Measurements from ENCODE around the gene SMARCB1. TPM values are rescaled to one million over a fixed set of nuclear protein-coding genes. Genes with fewer than 3 reads are reported as not detected.

Gene SMARCB1
- total and polyA plus RNA-seq, 5 experiments from 2014 or later: 33.3 to 55.5 (median 45.0) TPM

DNA sequence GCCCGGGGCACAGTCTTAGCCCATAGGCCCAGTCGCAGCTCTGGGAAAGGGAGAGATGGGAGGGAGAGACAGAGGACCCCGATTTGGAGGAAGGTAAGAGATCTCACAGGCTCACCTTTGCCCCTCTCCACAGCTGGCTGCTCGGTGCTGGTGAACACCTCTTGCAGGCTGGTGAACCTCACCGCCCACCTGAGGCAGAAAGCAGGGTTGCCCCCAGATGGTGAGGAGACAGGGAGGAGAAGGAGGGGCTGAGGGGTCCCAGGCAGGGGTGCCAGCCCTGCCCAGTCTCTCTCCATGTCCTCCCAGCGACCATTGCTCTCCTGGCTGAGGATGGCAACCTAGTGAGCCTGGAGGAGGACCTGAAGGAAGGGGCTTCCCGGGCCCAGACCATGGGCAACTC lies 22.8 kb upstream of the SMARCB1 start:
- Mint-ChIP-seq H3K9me3 (no peaks in the 10 kb centered on the region), H3K4me1 (peaks cover 18 to 56% (median 50%) of the 10 kb centered on the region in 4 donors), H3K27ac (peak overlapping the region; percentile 48 to 95 (median 90)), H3K4me3 (peak overlapping the region; percentile 75 to 89 (median 84)), H3K27me3 (no peaks in the 10 kb centered on the region), H3K36me3 (peaks cover 0 to 2% (median 0%) of the 10 kb centered on the region in 3 donors)
- no peak for ATAC-seq
- POLR2A ChIA-PET: interaction anchor here (0.9 to 8.2 kb wide), 6 partner anchors 10 to 130 kb away, joined by 3 to 65 read pairs (median 8); partner anchors contain the start of genes MIF, SMARCB1, VPREB3 and ZNF70
- DNase-seq: peak in 1 of 10 donors; percentile 35

DNA sequence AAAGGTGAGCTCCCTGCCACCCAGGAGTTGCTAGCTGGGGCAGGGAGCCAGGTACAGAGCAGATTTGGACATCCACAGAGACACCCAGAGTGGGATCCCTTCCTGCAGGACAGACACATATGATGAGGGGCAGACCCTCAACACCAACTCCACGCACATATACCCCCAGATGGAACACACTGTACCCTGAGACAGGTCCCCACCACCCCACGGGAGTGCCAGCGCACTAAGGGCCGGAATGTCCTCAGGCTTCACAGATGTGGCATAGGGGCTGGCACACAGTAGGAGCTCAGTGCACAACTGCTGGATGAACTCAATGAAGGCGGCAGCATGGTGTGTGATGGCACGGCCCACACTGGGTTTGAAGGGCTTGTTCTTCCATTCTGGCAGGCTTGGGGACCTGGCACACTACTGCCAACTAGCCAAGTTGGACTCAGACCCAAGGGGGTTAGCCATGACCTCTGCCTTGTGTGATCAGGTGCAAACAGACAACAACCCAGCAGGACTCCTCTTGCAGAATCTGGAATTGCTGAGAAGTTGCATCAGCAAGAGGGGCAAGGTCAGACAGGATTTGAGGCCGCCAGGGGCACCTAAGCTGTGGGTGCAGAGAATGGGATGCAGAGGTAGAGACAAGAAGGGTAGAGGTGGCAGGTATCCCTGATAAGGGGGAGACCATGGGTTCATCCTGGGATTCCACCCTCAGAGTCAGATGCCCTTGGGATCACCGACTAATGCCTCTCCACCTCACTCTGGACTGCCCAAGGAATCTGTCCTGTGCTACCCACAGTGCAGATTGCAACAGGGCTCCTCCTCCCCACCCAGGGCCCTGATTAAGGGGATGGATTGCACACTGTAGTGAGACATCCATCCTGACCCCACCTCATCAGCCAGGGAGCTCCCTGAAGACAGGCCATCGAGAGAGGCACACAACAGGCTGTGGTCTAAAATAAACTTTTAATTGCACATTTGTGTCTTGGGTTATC lies 21.6 kb upstream of the SMARCB1 start:
- Mint-ChIP-seq H3K4me3 (peak overlapping the region; percentile 39 to 85 (median 56)), H3K4me1 (peaks cover 18 to 63% (median 53%) of the 10 kb centered on the region in 4 donors), H3K9me3 (no peaks in the 10 kb centered on the region), H3K36me3 (peaks cover 0 to 2% (median 0%) of the 10 kb centered on the region in 3 donors), H3K27me3 (no peaks in the 10 kb centered on the region), H3K27ac (peak overlapping the region; percentile 9 to 91 (median 70))
- POLR2A ChIA-PET: interaction anchor here (0.8 to 8.2 kb wide), 5 partner anchors 9 to 81 kb away, joined by 3 to 65 read pairs (median 4); partner anchors contain the start of genes SMARCB1 and ZNF70
- no peak for ATAC-seq
- DNase-seq: peak in 1 of 10 donors; percentile 52

DNA sequence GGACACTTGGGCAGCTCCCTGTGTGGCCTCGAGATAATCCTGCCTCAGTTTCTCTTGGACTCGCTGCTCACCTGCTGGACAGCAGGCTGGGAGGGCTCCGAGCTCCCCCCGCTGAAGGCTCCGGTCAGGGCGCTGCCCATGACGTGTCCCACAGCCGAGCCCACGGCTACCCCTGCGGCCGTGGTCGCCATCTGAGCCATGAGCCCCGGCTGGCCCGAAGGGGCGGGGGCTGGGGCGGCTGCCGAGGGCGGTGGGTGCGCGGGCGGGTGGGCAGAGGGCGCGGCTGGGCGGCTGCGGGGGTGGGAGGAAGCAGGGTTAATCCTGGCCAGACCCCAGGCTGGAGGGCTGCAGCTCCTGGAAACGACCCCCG lies 19.5 kb upstream of the SMARCB1 start:
- no peaks in the 10 kb centered on the region for H3K9me3 Mint-ChIP-seq
- POLR2A ChIA-PET: interaction anchor here (0.8 to 8.2 kb wide), 9 partner anchors 8 to 90 kb away, joined by 3 to 65 read pairs (median 4); partner anchors contain the start of genes SLC2A11, SMARCB1, VPREB3 and ZNF70
- peaks cover 0 to 2% (median 0%) of the 10 kb centered on the region in 3 donors for H3K36me3 Mint-ChIP-seq
- H3K27ac Mint-ChIP-seq: peak overlapping the region in 8 of 10 donors; percentile 26 to 90 (median 66)
- H3K4me1 Mint-ChIP-seq: peaks cover 17 to 71% (median 59%) of the 10 kb centered on the region in 4 donors
- DNase-seq (no peak), ATAC-seq (peak in 1 of 2 donors; percentile 3)
- no peaks in the 10 kb centered on the region for H3K27me3 Mint-ChIP-seq
- H3K4me3 Mint-ChIP-seq: peak overlapping the region; percentile 65 to 90 (median 82)

DNA sequence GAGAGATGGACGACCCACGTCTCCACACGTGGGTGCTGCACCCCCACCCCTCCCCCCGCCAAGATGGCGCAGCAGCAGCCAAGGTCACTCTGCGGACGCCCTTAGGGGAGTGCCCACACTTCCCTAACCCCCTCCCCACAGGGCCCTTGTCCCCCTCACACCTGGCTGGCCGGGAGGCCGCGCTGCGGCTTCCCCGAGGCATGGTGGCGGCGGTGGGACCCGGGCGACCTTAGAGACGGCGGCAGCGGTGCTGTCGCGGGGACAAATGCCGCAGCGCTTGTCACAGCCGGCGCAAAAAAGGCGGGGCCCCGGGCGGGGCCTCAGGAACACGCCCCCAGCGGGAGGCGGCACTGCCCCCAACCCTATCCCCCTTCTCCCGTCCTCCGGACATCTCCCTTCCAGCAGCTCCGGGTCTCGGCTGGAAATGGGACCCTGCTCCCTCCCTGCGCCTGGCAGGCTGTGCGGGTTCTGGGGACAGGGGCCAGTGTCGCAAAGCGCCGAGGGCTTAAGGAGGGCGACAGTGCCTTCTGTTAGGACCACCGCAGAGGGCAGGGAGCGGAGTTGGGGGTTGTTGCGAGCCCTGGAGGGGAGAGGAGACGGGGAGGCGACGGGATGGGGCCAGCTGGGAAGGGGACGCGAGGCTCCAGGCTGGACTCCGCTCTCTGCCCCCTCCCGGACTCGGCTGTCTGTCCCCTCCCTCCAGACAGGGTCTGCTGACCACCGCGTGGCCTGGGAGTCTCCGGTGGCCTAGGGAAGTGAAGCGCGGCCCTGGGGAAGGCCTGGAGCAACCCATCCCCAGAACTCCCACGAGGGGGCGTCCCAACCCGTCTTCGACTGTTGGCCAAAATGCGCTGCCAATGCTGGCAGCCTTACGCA lies 18.9 kb upstream of the SMARCB1 start, which contains the start of gene CHCHD10:
CHCHD10 (minus strand) TSS at position 300 of the 876 bp plus-strand sequence; CDS start at position 202, 98 bp downstream.
- H3K4me3 Mint-ChIP-seq: peak within 1 kb of the TSS; percentile 80 to 90 (median 83)
- POLR2A ChIA-PET: interaction anchor here (0.9 to 8.2 kb wide), 6 partner anchors 9 to 51 kb away, joined by 3 to 65 read pairs (median 6); partner anchors contain the start of genes SMARCB1, VPREB3 and ZNF70
- ATAC-seq: peak; percentile 67 to 70
- H3K27ac Mint-ChIP-seq: peak within 1 kb of the TSS; percentile 58 to 92 (median 75)
- peaks cover 0 to 2% (median 0%) of the 10 kb centered on the region in 3 donors for H3K36me3 Mint-ChIP-seq
- H3K9me3 Mint-ChIP-seq: no peaks in the 10 kb centered on the region
- peak; percentile 59 to 83 (median 75) for DNase-seq
- H3K27me3 Mint-ChIP-seq: no peaks in the 10 kb centered on the region
- peaks cover 13 to 67% (median 55%) of the 10 kb centered on the region in 4 donors for H3K4me1 Mint-ChIP-seq

DNA sequence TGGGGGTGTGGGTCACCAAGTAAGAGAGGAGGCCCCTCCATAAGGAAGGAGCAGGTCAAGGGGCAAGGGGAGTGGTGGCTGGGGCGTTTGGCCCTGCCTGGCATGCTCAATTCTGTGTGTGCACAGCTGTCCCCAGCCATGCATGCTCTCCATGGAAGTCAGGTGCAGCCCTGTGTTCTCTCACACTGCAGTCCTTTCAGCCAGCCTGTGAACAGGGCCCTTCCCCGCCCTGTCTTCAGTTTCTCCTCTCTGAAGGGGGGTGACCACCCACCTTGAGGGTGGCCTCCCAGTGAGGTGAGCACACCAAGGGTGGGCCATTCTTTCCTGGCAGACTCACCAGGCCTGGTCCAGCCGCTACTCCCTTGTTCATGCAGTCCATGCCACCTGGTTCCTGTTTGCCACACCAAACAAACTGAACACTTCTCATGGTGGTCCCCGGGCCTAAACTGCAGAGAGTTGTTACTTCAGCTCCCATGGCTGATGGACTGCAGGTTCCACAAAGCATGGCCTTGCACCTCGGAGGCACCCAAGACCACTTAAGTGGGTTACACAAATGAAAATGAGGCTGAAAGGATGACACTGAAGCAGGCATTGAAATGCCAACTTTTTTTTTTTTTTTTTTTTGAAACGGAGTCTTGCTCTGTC lies 17.3 kb upstream of the SMARCB1 start:
- Mint-ChIP-seq H3K4me3 (peak overlapping the region in 8 of 10 donors; percentile 10 to 85 (median 42)), H3K27ac (peak overlapping the region in 3 of 10 donors; percentile 22 to 67 (median 22)), H3K4me1 (peaks cover 17 to 59% (median 48%) of the 10 kb centered on the region in 4 donors), H3K9me3 (no peaks in the 10 kb centered on the region), H3K36me3 (peaks cover 0 to 2% (median 0%) of the 10 kb centered on the region in 3 donors), H3K27me3 (no peaks in the 10 kb centered on the region)
- ATAC-seq: no peak
- POLR2A ChIA-PET: interaction anchor here (0.7 to 8.2 kb wide), 2 partner anchors 18 to 89 kb away, joined by 3 to 65 read pairs; partner anchors contain the start of gene SMARCB1
- DNase-seq: peak in 1 of 10 donors; percentile 60

DNA sequence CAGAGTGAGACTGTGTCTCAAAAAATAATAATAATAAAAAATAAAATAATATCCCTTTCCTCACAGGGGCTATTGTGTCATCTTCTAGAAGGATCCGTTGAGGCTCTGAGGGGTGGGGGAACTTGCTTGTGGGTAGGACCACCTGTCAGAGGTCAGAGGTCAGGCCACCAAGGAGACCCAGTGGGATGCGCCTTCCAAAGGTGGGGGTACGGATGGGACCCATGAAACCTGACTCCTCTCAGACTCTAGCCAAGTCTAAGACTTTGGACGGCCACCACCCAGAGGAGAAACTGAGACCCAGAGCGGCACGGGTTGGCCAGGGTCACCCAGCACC lies 14.5 kb upstream of the SMARCB1 start:
- ATAC-seq (no peak), DNase-seq (no peak)
- Mint-ChIP-seq H3K4me1 (peaks cover 9 to 33% (median 28%) of the 10 kb centered on the region in 4 donors), H3K36me3 (no peaks in the 10 kb centered on the region), H3K27me3 (no peaks in the 10 kb centered on the region), H3K9me3 (no peaks in the 10 kb centered on the region), H3K27ac (peak overlapping the region in 5 of 10 donors; percentile 25 to 60 (median 47)), H3K4me3 (peak overlapping the region; percentile 59 to 80 (median 70))
- POLR2A ChIA-PET: interaction anchor here (0.8 to 5.4 kb wide), 7 partner anchors 9 to 86 kb away, joined by 3 to 29 read pairs (median 4); partner anchors contain the start of genes C22orf15 and SMARCB1

DNA sequence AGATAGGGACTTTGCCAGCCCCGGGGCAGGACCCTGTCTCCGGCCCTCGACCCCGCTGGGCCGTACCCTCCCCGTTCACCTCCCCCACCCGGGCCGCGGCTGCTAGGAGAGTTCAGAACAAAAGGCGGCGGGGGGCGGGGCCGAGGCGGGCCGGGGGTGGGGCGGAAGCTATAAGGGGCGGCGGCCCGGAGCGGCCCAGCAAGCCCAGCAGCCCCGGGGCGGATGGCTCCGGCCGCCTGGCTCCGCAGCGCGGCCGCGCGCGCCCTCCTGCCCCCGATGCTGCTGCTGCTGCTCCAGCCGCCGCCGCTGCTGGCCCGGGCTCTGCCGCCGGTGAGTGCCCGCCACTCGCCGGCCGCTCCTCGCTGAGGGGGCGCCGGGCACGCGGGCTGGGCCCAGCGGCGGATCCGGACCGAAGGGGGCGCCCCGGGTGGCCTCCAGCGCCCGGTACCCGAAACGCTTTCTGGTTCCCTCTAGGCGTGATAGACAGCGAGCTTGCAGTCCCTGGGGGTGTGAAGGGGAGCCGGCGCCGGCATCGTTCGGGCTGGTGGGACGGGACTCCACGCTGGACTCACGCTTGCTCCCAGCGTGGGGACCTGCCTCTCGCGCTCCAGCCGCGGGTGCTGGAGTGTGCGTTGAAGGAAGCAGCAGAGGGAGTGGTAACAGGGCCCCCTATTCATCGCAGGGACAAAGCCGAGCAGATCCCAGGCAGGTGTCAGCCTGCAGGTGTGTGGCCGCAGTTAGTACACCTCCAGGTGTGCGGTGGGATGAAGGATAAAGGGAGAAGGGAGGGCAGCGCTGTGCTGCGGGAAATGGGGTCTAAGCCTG lies 13.9 kb upstream of the SMARCB1 start, which contains the start of gene MMP11:
MMP11 (plus strand) TSS at position 201 of the 825 bp plus-strand sequence; CDS start at position 223, 22 bp downstream.
- no peaks in the 10 kb centered on the region for H3K9me3 Mint-ChIP-seq
- H3K27me3 Mint-ChIP-seq: no peaks in the 10 kb centered on the region
- peaks cover 9 to 33% (median 28%) of the 10 kb centered on the region in 4 donors for H3K4me1 Mint-ChIP-seq
- peak within 1 kb of the TSS; percentile 44 to 79 (median 55) for H3K27ac Mint-ChIP-seq
- DNase-seq: peak in 9 of 10 donors; percentile 29 to 74 (median 50)
- no peaks in the 10 kb centered on the region for H3K36me3 Mint-ChIP-seq
- POLR2A ChIA-PET: interaction anchor here (0.8 to 5.4 kb wide), 5 partner anchors 10 to 86 kb away, joined by 3 to 29 read pairs (median 4); partner anchors contain the start of genes C22orf15 and SMARCB1
- peak within 1 kb of the TSS; percentile 59 to 83 (median 72) for H3K4me3 Mint-ChIP-seq
- ATAC-seq: peak; percentile 57 to 74

DNA sequence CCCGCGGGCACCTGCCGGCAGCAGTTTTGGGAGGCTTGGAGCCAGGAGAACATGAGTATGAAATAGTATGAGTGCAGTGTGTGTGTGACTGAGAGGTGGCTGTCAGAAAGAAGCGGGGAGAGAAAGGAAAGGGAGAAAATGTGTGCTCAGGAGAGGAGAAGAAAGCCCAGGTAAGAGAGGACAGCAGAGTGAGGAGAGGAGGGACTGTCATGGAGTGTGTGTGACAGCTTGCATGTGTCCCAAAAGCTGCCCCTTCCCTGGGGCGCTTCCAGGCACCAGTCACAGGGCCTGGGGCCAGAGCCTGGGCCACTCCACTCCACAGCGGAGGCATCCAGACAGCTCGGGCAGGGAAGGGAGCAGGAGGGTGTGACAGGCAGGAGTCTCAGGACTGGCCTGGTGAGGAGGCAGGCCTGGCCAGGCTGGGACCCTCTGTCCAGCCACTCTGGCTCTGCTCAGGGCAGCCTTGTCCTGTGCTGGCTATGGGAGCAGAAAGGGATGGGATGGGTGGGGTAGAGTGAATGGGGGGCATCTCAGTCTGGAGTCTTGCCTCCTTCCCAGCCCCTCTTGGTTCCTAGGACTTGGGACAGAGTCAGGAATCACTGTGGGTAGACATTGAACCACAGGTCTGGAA lies 13.2 kb upstream of the SMARCB1 start:
- DNase-seq (no peak), ATAC-seq (no peak)
- peak overlapping the region; percentile 14 to 83 (median 71) for H3K4me3 Mint-ChIP-seq
- peaks cover 9 to 30% (median 27%) of the 10 kb centered on the region in 4 donors for H3K4me1 Mint-ChIP-seq
- no peaks in the 10 kb centered on the region for H3K27me3 Mint-ChIP-seq
- H3K9me3 Mint-ChIP-seq: no peaks in the 10 kb centered on the region
- POLR2A ChIA-PET: interaction anchor here (2.1 to 5.4 kb wide), 3 partner anchors 11 to 84 kb away, joined by 5 to 29 read pairs (median 7); partner anchors contain the start of genes C22orf15, SLC2A11 and SMARCB1
- H3K27ac Mint-ChIP-seq: peak overlapping the region in 6 of 10 donors; percentile 14 to 62 (median 43)
- H3K36me3 Mint-ChIP-seq: no peaks in the 10 kb centered on the region

DNA sequence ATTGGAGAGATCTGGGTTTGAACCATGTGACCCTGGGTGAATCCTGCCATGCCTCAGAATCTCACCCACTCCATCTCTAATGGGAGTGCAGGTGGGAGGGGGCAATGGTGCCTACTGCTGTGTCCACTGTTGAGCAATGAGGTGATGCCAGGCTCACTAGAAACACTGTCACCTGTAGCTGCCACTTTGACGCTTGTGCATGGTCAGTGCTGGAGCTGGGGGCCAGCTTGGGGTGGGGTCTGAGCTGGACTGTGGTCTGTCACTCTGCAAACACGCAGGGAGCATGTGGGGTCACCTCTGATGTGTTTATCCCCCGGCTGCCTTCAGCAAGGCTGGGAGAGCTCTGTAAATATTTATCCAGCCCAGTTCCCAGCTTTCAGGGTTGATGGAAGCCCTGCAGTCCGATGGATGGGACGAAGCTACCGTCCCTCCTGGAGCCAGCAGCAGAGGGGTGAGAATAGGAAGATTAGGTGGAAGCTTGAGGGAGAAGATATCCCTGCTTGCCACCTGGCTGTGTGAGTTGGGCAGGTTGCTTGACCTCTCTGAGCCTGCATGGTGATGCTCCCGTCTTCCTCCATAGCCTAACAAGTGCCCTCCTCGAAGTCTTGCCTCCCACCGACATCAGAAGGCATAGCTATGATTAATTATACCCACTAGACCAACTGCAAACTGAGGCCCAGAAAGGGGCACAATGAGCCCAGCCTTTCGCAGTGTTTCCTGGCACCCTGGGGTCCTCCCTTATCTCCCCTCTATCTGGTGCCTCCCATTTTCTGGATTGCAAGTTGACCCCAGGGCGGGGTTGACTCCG lies 12.4 kb upstream of the SMARCB1 start:
- ATAC-seq (no peak), DNase-seq (peak in 1 of 10 donors; percentile 32)
- POLR2A ChIA-PET: interaction anchor here (0.8 to 5.4 kb wide), 6 partner anchors 10 to 83 kb away, joined by 3 to 29 read pairs (median 6); partner anchors contain the start of genes C22orf15, SLC2A11, SMARCB1 and ZNF70
- H3K4me3 Mint-ChIP-seq: peak overlapping the region in 5 of 10 donors; percentile 4 to 58 (median 28)
- no peaks in the 10 kb centered on the region for H3K9me3 Mint-ChIP-seq
- no peaks in the 10 kb centered on the region for H3K36me3 Mint-ChIP-seq
- H3K27me3 Mint-ChIP-seq: no peaks in the 10 kb centered on the region
- H3K4me1 Mint-ChIP-seq: peaks cover 9 to 28% (median 27%) of the 10 kb centered on the region in 4 donors
- H3K27ac Mint-ChIP-seq: peak overlapping the region in 2 of 10 donors; percentile 9 to 22

Data from naive thymus-derived CD8-positive, alpha-beta T cell (primary cell).